KOPT-K1 (cell line): ENCODE results near the gene UGT1A6.
"Not testable (repeated sequence)": the region's sequence is repeated elsewhere in the genome, so short reads cannot be mapped to it uniquely, and the experiment has no call there.

ENCODE experiments used
- H3K27ac ChIP-seq: fragments of 200-600 bp; sonication (generic); 2 replicates; pipeline ENCODE4 v1.5.1; 2016; ENCODE audit warnings: antibody characterized with exemption, mild to moderate bottlenecking, low read depth, low read length; ENCODE audit not compliant: poor library complexity, severe bottlenecking
- H3K36me3 ChIP-seq: fragments of 200-600 bp; sonication (generic); 2 replicates; pipeline ENCODE4 v1.5.1; 2017; ENCODE audit warnings: antibody characterized with exemption, mild to moderate bottlenecking, low read length, moderate library complexity; ENCODE audit not compliant: insufficient read depth
- H3K9me3 ChIP-seq: fragments of 200-600 bp; sonication (generic); 2 replicates; pipeline ENCODE4 v1.5.1; 2017; ENCODE audit warnings: antibody characterized with exemption, low read length, mild to moderate bottlenecking; ENCODE audit not compliant: insufficient read depth, poor library complexity, severe bottlenecking

The UGT1A6 gene

GRCh38 chr2:233740870-233741269 lies 48.2 kb downstream of the UGT1A6 start:
- Histone ChIP-seq H3K27ac (no peak overlapping the region), H3K36me3 (no peaks in the 10 kb centered on the region), H3K9me3 (peaks cover 4% of the 10 kb centered on the region)

DNA sequence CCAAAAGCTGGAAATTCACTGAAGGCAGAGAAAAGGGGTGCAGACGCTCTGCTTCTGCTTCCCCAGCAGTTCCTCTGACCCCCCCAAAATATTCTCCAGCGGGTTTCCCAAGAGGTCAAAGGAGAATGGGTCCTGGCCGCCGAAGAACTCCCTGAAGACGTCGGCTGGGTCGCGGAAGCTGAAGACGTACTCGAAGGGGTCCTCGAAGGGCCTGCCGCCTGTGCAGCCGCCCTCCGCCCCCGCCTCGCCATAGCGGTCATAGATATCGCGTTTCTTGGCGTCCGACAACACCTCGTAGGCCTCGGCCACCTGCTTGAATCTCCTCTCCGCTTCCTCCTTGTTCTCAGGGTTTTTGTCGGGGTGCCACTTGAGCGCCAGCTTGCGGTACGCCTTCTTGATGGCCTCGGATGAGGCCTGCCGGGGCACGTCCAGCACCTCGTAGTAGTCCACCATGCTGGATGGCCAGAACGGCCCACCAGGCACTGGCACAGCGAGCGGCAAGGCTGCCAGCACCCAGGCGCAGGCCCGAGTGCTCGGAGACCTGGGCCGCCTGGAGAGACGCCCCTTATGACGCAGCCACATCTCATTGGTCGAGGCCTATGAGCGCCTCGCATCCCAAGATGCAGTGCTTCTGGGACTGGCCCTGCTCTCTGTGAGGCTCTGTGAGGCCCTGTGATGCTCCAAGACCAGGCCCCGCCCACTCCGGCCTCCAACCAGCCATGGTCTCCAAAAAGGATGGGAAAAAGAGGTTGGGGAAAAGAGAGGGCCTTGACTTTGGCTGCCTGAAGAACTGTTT lies 51.0 kb downstream of the UGT1A6 start:
- Histone ChIP-seq H3K9me3 (no peaks in the 10 kb centered on the region), H3K36me3 (no peaks in the 10 kb centered on the region), H3K27ac (no peak overlapping the region)

DNA sequence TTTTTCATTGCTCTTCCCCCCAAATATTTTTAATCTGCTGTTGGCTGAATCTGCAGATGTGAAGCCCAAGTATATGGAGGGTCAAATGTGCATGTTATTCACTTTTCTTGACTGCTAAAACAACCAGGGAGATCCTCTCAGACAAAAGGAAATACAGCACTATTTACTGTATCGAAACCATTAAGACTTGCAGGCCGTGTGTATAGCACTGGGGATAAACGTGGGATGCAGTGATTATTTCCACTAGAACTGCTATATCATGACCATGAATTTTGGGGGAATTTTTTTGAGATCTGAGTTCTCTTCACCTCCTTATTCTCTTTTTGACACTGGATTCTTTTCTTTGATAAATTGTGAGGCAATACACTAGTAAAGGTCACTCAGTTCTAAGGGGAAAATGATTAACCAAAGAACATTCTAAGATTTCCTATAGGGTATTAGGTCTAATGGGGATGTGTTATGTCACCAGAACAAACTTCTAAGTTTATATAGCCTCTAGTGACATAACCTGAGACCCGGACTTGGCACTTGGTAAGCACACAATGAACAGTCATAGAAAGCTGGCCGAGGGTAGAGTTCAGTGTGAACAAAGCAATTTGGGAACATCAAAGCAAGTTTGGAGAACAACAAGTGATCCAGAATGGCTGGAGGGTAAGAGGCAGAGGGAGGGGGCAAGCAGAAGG lies 52.5 kb downstream of the UGT1A6 start:
- Histone ChIP-seq H3K9me3 (peaks cover 2% of the 10 kb centered on the region), H3K36me3 (no peaks in the 10 kb centered on the region), H3K27ac (no peak overlapping the region)

GRCh38 chr2:233745838-233746237 lies 53.1 kb downstream of the UGT1A6 start:
- not testable (repeated sequence) for H3K36me3 ChIP-seq, H3K9me3 ChIP-seq, H3K27ac ChIP-seq

DNA sequence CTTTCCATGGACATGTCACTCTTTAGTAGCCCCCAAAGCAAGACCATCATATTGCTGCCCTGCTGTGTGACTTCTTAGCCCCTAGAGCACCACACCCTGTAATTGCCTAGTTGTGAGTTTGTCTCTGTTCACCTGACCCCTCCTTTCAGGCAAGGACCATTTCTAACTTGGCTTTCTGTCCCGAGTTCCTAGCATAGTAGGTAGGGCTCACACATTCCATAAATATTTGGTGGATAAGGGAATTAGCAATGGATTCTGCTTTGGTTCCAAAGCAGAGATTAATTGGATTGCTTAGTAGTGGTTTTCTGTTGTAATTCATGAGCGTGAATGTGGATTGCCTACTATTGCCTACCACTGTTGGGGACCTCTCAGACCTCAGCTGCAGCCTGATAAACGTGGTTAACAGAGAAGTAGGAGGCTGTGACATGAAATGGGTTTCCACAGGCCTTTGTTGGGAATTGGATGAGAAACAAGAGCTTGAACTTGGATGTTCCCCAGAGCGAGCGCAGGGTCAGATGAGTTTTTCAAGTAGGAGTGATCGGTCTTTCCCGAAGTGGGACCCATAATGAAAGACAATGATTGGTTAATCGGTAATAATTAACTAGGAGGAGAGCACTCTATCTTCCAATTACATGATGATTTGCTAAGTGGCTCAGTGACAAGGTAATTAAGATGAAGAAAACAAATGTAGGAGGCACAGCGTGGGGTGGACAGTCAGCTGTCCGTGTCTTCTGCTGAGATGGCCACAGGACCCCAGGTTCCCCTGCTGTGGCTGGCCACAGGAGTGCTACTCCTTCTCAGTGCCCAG lies 54.0 kb downstream of the UGT1A6 start:
- Histone ChIP-seq H3K36me3 (no peaks in the 10 kb centered on the region), H3K9me3 (peaks cover 16% of the 10 kb centered on the region), H3K27ac (no peak overlapping the region)

DNA sequence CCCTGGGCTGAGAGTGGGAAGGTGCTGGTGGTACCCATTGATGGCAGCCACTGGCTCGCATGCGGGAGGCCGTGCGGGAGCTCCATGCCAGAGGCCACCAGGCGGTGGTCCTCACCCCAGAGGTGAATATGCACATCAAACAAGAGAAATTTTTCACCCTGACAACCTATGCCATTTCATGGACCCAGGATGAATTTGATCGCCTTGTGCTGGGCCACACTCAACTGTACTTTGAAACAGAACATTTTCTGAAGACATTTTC lies 54.5 kb downstream of the UGT1A6 start:
- no peaks in the 10 kb centered on the region for H3K36me3 ChIP-seq
- peaks cover 17% of the 10 kb centered on the region for H3K9me3 ChIP-seq
- no peak overlapping the region for H3K27ac ChIP-seq

- not testable (repeated sequence) for H3K27ac ChIP-seq, H3K36me3 ChIP-seq
- peaks cover 17% of the 10 kb centered on the region for H3K9me3 ChIP-seq
Observed at GRCh38 chr2:233750689-233751088, 58.0 kb downstream of the UGT1A6 start.

DNA sequence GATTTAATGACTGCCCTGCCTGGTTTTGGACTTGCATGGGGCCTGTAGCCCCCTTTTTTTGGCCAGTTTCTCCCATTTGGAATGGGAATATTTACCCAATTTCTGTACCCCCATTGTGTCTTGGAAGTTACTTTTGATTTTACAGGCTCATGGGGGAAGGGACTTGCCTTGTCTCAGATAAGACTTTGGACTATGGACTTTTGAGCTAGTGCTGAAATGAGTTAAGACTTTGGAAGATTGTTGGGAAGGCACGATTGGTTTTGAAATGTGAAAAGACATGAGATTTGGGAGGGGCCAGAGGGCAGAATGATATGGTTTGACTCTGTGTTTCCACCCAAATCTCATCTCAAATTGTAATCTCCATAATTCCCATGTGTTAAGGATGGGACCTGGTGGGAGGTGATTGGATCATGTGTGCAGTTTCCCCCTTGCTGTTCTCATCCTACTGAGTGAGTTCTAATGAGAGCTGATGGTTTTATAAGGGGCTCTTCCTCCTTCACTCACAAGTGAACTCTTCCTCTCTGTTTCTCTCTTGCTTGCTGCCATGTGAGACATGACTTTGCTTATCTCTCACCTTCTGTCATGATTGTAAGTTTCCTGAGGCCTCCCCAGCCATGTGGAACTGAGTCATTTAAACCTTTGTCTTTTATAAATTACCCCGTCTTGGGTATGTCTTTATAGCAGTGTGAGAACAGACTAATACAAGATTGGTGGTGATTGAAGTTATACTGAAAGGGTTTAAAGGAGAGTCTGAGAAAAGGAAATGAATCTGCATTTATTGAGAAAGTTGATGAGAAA lies 58.7 kb downstream of the UGT1A6 start:
- H3K36me3 ChIP-seq, H3K27ac ChIP-seq: not testable (repeated sequence)
- H3K9me3 ChIP-seq: peaks cover 17% of the 10 kb centered on the region

DNA sequence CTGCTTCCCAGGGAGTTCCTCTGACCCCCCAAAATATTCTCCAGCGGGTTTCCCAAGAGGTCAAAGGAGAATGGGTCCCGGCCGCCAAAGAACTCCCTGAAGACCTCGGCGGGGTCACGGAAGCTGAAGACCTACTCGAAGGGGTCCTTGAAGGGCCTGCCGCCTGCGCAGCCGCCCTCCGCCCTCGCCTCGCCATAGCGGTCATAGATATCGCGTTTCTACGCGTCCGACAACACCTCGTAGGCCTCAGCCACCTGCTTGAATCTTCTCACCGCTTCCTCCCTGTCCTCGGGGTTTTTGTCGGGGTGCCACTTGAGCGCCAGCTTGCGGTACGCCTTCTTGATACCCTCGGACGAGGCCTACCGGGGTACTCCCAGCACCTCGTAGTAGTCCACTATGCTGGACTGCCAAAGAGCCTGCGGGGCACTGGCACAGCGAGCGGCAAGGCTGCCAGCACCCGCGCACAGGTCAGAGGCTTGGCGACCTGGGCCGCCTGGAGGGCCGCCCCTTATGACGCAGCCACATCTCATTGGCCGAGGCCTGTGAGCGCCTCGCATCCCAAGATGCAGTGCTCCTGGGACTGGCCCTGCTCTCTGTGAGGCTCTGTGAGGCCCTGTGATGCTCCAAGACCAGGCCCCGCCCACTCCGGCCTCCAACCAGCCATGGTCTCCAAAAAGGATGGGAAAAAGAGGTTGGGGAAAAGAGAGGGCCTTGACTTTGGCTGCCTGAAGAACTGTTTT lies 62.4 kb downstream of the UGT1A6 start:
- Histone ChIP-seq H3K9me3 (peaks cover 17% of the 10 kb centered on the region), H3K36me3 (no peaks in the 10 kb centered on the region), H3K27ac (no peak overlapping the region)

DNA sequence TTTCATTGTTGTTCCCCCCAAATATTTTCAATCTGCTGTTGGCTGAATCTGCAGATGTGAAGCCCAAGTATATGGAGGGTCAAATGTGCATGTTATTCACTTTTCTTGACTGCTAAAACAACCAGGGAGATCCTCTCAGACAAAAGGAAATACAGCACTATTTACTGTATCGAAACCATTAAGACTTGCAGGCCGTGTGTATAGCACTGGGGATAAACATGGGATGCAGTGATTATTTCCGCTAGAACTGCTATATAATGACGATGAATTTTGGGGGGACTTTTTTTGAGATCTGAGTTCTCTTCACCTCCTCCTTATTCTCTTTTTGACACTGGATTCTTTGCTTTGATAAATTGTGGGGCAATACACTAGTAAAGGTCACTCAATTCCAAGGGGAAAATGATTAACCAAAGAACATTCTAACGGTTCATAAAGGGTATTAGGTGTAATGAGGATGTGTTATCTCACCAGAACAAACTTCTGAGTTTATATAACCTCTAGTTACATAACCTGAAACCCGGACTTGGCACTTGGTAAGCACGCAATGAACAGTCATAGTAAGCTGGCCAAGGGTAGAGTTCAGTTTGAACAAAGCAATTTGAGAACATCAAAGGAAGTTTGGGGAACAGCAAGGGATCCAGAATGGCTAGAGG lies 63.9 kb downstream of the UGT1A6 start:
- Histone ChIP-seq H3K27ac (no peak overlapping the region), H3K36me3 (no peaks in the 10 kb centered on the region), H3K9me3 (peaks cover 2% of the 10 kb centered on the region)

DNA sequence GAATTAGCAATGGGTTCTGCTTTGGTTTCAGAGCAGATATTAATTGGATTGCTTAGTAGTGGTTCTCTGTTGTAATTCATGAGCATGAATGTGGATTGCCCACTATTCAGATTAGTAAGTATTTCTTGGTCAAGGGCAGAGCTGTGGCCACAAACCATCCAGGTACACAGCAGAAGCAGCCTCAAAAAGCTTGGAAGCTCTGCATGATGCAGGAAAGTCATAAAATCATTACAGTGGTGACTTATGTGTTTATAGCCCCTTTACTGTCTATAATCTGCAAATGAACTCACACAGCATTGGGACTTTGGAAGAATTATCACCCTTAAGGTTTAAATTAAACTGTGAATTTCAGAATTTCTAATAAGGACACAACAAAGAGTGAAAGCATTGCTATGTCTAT lies 65.5 kb downstream of the UGT1A6 start:
- no peaks in the 10 kb centered on the region for H3K36me3 ChIP-seq
- H3K27ac ChIP-seq: no peak overlapping the region
- no peaks in the 10 kb centered on the region for H3K9me3 ChIP-seq

DNA sequence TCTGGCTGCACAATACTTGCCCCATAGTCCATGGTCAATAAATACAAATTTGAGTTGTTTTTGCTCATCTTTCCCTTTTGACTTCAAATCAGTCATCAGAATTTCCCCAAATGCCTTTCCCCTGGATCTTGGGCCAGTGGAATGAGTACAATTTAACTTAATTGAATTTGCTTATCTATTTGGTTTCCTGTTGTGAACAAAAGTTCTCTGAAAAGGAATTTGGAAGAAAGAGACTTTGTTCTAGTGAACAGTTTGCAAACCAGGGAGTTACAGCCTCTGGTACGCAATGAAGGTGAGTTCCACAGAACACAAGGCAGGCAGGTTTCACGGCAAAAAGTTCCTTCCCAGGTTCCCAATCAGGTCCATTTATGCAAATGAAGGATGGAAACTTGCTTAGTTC lies 66.2 kb downstream of the UGT1A6 start:
- Histone ChIP-seq H3K27ac (no peak overlapping the region), H3K9me3 (no peaks in the 10 kb centered on the region), H3K36me3 (no peaks in the 10 kb centered on the region)

DNA sequence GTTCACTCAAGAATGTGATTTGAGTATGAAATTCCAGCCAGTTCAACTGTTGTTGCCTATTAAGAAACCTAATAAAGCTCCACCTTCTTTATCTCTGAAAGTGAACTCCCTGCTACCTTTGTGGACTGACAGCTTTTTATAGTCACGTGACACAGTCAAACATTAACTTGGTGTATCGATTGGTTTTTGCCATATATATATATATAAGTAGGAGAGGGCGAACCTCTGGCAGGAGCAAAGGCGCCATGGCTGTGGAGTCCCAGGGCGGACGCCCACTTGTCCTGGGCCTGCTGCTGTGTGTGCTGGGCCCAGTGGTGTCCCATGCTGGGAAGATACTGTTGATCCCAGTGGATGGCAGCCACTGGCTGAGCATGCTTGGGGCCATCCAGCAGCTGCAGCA lies 67.4 kb downstream of the UGT1A6 start, which contains the start of gene UGT1A1:
Gene UGT1A1, plus strand, starts transcription at position 228 of the 400 bp plus-strand sequence. Its CDS starts 18 bp downstream, at position 246.
- no peaks in the 10 kb centered on the region for H3K9me3 ChIP-seq
- H3K27ac ChIP-seq: no peak within 1 kb of the TSS
- H3K36me3 ChIP-seq: no peaks in the 10 kb centered on the region
